Esophagus squamous epithelium (tissue), 5 donors: ENCODE measurements around the gene PIP4P1. TPM values are rescaled to one million over a fixed set of nuclear protein-coding genes. Genes with fewer than 3 reads are reported as not detected.
A peak's percentile ranks its signal among the peaks of the same experiment; 100 is the strongest.
"Not testable (repeated sequence)": the region's sequence is repeated elsewhere in the genome, so short reads cannot be mapped to it uniquely, and the experiment has no call there.

Experiments used
- DNase-seq: peaks from one replicate; lab custom pipeline; 2025; lab: John Stamatoyannopoulos, UW
- H3K27ac ChIP-seq, 4 donors: fragments of 200-600 bp; sonication (generic); one replicate each; pipeline ENCODE4 v1.5.1; 2016 to 2019; ENCODE audit warnings: mild to moderate bottlenecking in 1 of 4
- H3K27me3 ChIP-seq, 4 donors: fragments of 200-600 bp; sonication (generic); 1 replicate in 3 of 4; 2 replicates in 1 of 4; pipeline versions ENCODE4 v1.5.1 to v1.6.0; 2017 to 2021; ENCODE audit warnings: antibody characterized with exemption in 1 of 4
- H3K36me3 ChIP-seq, 3 donors: fragments of 200-600 bp; sonication (generic); one replicate each; pipeline ENCODE4 v1.5.1; 2016 to 2019
- H3K4me1 ChIP-seq, 3 donors: fragments of 200-600 bp; sonication (generic); one replicate each; pipeline ENCODE4 v1.5.1; 2017 to 2019
- H3K4me3 ChIP-seq, 4 donors: fragments of 200-600 bp; sonication (generic); 1 replicate in 3 of 4; 2 replicates in 1 of 4; pipeline ENCODE4 v1.5.1; 2016 to 2019; ENCODE audit warnings: mild to moderate bottlenecking in 2 of 4, moderate library complexity in 1 of 4
- H3K9me3 ChIP-seq, 3 donors: fragments of 200-600 bp; sonication (generic); one replicate each; pipeline ENCODE4 v1.5.1; 2016 to 2019
- POLR2A ChIP-seq, 4 donors: fragments of 450-650 bp; IDR thresholded peaks; one replicate each; pipeline ENCODE4 v1.6.1; 2017; ENCODE audit warnings: antibody characterized with exemption in 4 of 4, mild to moderate bottlenecking in 4 of 4, moderate library complexity in 3 of 4
- WGBS, 2 donors: methylation state at CpG; one replicate each; pipeline ENCODE4 v1.1.5; 2018; 5-methylcytosine and 5-hydroxymethylcytosine counted together
- intact Hi-C: fragments of 100-400 bp; cut with DNase I; formaldehyde crosslinking; loops from one replicate; pipeline ENCODE4 v1.15.0; 2022
- total RNA-seq, 4 donors: library from RNA; depleted of rRNA; stranded (reverse); fragments of >200 nt; gene quantifications; one replicate each; pipeline ENCODE4 v1.1.0, GENCODE V29; 2016
- TF ChIP-seq, protein P1 (sequence below), 6 experiments: fragments of 450-650 bp in 4 of 6; fragments of 200-600 bp in 2 of 6; sonication (generic) in 2 of 6; IDR thresholded peaks; one replicate each; pipeline ENCODE4 v1.5.1; 2016 to 2019; ENCODE audit warnings: antibody characterized with exemption in 6 of 6, mild to moderate bottlenecking in 4 of 6, moderate library complexity in 4 of 6
- donor health status: DM: yes; HTN: yes; CAD: no.

Gene PIP4P1
- 10 to 100 TPM; 15.8 to 25.7 (median 19.1) TPM for total RNA-seq

DNA sequence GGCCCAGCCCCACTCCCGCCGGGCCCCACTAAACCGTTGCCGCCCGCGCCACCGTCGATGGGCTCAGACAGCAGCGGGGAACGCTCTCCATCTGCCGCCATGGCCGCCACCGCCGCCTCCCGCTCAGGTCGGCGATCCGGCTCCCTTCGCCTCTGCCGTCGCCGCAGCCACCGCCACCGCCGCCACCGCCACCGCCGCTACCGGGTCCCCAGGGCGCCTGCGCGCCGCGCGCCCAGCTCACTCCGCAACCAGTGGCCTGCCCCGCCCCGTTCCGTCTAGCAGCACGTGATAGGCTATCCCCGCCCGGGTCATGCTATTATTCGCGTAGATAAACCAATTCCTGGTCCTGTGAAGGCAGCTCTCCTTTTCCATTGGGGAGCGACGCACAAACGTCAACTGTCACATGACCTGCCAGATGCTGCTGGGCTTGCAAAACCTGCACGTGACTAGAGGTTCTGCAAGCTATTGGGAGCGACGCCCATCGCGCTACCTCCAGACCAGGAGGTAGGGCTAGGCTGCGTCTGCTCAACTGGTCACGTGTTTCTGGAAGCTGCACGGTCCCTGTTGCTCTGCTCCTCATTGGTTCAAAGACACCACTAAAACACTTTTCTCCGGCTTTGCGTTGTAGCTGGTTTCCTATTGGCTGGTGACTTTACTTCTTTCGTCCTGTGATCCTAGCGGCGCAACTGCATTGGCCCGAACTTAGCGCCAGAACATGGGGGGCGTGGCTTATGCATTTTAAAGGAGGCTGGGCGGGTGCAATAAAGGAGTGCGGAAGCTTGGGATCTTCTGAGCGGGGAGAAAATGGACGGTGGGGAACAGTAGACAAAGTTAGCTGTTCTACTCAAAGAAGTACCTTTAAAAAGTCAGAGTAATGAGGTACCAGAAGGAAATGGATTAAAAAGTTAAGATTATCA, at the start of gene PIP4P1:
Gene PIP4P1 (minus strand): TSS at position 210 of the 917 bp plus-strand sequence. CDS start 109 bp downstream, at position 101.
- H3K4me1 ChIP-seq, result peaks cover 13 to 51% (median 20%) of the 10 kb centered on the region in 3 donors
- WGBS, 2 donors, result 1 to 2% methylated on average over 13 to 20 of the region's 67 CpGs
- peak within 1 kb of the TSS; percentile 72 to 100 (median 99) for H3K4me3 ChIP-seq
- peak in 3 of 4 donors; percentile 84 to 96 (median 93) for TF ChIP-seq POLR2A (IDR thresholded peaks at IDR 0.05)
- TF ChIP-seq, protein P1, sequence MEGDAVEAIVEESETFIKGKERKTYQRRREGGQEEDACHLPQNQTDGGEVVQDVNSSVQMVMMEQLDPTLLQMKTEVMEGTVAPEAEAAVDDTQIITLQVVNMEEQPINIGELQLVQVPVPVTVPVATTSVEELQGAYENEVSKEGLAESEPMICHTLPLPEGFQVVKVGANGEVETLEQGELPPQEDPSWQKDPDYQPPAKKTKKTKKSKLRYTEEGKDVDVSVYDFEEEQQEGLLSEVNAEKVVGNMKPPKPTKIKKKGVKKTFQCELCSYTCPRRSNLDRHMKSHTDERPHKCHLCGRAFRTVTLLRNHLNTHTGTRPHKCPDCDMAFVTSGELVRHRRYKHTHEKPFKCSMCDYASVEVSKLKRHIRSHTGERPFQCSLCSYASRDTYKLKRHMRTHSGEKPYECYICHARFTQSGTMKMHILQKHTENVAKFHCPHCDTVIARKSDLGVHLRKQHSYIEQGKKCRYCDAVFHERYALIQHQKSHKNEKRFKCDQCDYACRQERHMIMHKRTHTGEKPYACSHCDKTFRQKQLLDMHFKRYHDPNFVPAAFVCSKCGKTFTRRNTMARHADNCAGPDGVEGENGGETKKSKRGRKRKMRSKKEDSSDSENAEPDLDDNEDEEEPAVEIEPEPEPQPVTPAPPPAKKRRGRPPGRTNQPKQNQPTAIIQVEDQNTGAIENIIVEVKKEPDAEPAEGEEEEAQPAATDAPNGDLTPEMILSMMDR (IDR thresholded peaks at IDR 0.05), result peak in 1 of 6 experiments; percentile 8
- peak; percentile 98 for DNase-seq
- peaks cover 19 to 36% (median 28%) of the 10 kb centered on the region in 3 donors for H3K36me3 ChIP-seq
- no peaks in the 10 kb centered on the region for H3K27me3 ChIP-seq
- peak within 1 kb of the TSS; percentile 97 to 100 (median 100) for H3K27ac ChIP-seq
- no peaks in the 10 kb centered on the region for H3K9me3 ChIP-seq
- intact Hi-C loops, result no loop called here

DNA sequence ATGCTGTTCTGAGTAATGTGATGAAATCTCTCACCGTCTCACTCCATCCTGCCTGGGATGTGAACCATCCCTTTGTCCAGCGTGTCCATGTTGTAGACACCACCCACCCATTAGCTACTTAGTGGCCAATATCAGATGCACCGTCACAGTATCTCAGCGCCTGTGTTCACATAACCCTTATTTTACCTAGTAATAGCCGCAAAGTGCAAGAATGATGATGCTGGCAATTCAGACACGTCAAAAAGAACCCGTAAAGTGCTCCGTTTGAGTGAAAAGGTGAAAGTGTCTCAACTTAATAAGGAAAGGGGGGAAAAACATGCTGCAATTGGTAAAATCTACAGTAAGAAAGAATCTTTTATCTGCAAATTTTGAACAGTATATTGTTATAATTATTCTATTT, 47.1 kb upstream of the PIP4P1 start:
- H3K36me3 ChIP-seq, result no peaks in the 10 kb centered on the region
- no peak for DNase-seq
- no peak overlapping the region for H3K4me3 ChIP-seq
- H3K9me3 ChIP-seq, result no peaks in the 10 kb centered on the region
- no peaks in the 10 kb centered on the region for H3K27me3 ChIP-seq
- no peaks in the 10 kb centered on the region for H3K4me1 ChIP-seq
- intact Hi-C loops, result no loop called here
- WGBS, 2 donors, result 77 to 91% methylated on average over 8 of the region's 8 CpGs
- no peak for TF ChIP-seq POLR2A (IDR thresholded peaks at IDR 0.05)
- TF ChIP-seq, protein P1 (IDR thresholded peaks at IDR 0.05), result no peak
- no peak overlapping the region for H3K27ac ChIP-seq

DNA sequence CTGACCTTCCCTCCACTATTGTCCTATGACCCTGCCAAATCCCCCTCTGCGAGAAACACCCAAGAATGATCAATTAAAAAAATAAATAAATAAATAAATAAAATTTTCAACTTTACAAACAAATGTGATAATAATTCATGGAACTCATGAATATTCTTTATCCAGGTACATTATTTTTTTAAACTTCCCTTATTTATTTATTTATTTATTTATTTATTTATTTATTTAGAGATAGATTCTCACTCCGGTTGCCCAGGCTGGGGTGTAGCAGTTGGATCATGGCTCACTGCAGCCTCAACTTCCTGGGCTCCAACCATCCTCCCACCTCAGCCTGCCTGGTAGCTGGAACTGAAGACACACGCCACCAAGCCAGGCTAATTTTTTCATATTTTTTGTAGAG, 46.3 kb upstream of the PIP4P1 start:
- intact Hi-C loops, DNase-seq, H3K4me3 ChIP-seq, H3K27ac ChIP-seq, H3K27me3 ChIP-seq, H3K9me3 ChIP-seq, H3K36me3 ChIP-seq, H3K4me1 ChIP-seq: not testable (repeated sequence)
- 77 to 96% methylated on average over 3 of the region's 3 CpGs for WGBS, 2 donors

DNA sequence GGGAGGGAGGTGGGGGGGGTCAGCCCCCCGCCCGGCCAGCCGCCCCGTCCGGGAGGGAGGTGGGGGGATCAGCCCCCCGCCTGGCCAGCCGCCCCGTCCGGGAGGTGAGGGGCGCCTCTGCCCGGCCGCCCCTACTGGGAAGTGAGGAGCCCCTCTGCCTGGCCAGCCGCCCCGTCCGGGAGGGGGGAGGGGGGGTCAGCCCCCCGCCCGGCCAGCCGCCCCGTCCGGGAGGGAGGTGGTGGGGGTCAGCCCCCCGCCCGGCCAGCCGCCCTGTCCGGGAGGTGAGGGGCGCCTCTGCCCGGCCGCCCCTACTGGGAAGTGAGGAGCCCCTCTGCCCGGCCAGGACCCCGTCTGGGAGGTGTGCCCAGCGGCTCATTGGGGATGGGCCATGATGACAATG, 45.5 kb upstream of the PIP4P1 start:
- H3K36me3 ChIP-seq, DNase-seq, H3K27ac ChIP-seq, intact Hi-C loops, H3K27me3 ChIP-seq, H3K4me3 ChIP-seq, H3K9me3 ChIP-seq, H3K4me1 ChIP-seq: not testable (repeated sequence)
- WGBS, 2 donors, result no CpG with 5 or more reads among the region's 30 CpGs

DNA sequence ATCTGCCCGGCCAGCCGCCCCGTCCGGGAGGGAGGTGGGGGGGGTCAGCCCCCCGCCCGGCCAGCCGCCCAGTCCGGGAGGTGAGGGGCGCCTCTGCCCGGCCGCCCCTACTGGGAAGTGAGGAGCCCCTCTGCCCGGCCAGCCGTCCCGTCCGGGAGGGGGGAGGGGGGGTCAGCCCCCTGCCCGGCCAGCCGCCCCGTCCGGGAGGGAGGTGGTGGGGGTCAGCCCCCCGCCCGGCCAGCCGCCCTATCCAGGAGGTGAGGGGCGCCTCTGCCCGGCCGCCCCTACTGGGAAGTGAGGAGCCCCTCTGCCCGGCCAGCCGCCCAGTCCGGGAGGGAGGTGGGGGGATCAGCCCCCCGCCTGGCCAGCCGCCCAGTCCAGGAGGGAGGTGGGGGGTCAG, 45.0 kb upstream of the PIP4P1 start:
- H3K9me3 ChIP-seq, intact Hi-C loops, H3K36me3 ChIP-seq, H3K27me3 ChIP-seq, H3K4me1 ChIP-seq, DNase-seq, H3K27ac ChIP-seq, H3K4me3 ChIP-seq: not testable (repeated sequence)
- WGBS, 2 donors, result no CpG with 5 or more reads among the region's 30 CpGs

DNA sequence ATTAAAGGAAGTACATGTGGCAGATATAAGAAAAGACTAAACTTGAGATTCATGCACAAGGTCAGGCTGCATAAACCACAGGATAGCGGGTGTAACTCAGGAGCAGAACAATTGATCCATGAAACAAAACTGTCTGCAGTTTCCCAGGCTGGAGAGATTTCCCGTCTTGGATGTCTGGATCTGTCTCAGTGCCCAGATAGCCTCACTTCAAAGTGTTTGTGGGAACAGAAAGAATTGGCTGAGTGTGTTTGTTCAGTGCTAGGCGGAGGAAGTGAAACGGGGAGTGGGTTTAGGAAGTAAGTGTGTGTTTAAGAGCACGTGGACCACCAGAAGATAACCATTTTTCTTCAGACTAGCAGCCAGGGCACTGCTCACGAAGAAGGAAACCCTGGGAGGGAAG, 42.7 kb upstream of the PIP4P1 start:
- intact Hi-C loops, result no loop called here
- no peaks in the 10 kb centered on the region for H3K27me3 ChIP-seq
- H3K36me3 ChIP-seq, result no peaks in the 10 kb centered on the region
- 30 to 40% methylated on average over 6 of the region's 6 CpGs for WGBS, 2 donors
- TF ChIP-seq, protein P1 (IDR thresholded peaks at IDR 0.05), result no peak
- TF ChIP-seq POLR2A (IDR thresholded peaks at IDR 0.05), result no peak
- no peaks in the 10 kb centered on the region for H3K9me3 ChIP-seq
- DNase-seq, result no peak
- H3K4me1 ChIP-seq, result peaks cover 0 to 4% (median 0%) of the 10 kb centered on the region in 3 donors
- H3K4me3 ChIP-seq, result no peak overlapping the region
- no peak overlapping the region for H3K27ac ChIP-seq
